H9 (cell line): ENCODE measurements around the gene MYB. TPM values are rescaled to one million over a fixed set of nuclear protein-coding genes. Genes with fewer than 3 reads are reported as not detected.

ENCODE experiments used
- DNase-seq: peaks from one replicate; pipeline ENCODE4 v3.0.0-alpha.2; 2017
- H2AFZ ChIP-seq: one replicate; pipeline ENCODE4 v1.6.1; 2013; ENCODE audit warnings: mild to moderate bottlenecking, low read length, control low read depth, moderate library complexity
- H2AK5ac ChIP-seq: 2 replicates; pipeline ENCODE4 v1.6.1; 2013; ENCODE audit warnings: low read length, control low read depth, mixed read lengths; ENCODE audit not compliant: insufficient read length
- H2BK120ac ChIP-seq: one replicate; pipeline ENCODE4 v1.6.1; 2013; ENCODE audit warnings: low read depth, mild to moderate bottlenecking, low read length, control low read depth, inconsistent platforms; ENCODE audit not compliant: poor library complexity, severe bottlenecking
- H2BK12ac ChIP-seq: 2 replicates; pipeline ENCODE4 v1.6.1; 2013; ENCODE audit warnings: low read length, control low read depth, mixed read lengths, low read depth; ENCODE audit not compliant: insufficient read length
- H2BK15ac ChIP-seq: 2 replicates; pipeline ENCODE4 v1.6.1; 2013; ENCODE audit warnings: low read depth, low read length, control low read depth
- H2BK20ac ChIP-seq: one replicate; pipeline ENCODE4 v1.6.1; 2013; ENCODE audit warnings: low read depth, mild to moderate bottlenecking, low read length, control low read depth, inconsistent platforms; ENCODE audit not compliant: poor library complexity, severe bottlenecking
- H2BK5ac ChIP-seq: 2 replicates; pipeline ENCODE4 v1.6.1; 2013; ENCODE audit warnings: low read length, control low read depth, mixed read lengths; ENCODE audit not compliant: insufficient read length
- H3K14ac ChIP-seq: 2 replicates; pipeline ENCODE4 v1.6.1; 2013; ENCODE audit warnings: low read length, control low read depth; ENCODE audit not compliant: insufficient read depth
- H3K18ac ChIP-seq: 2 replicates; pipeline ENCODE4 v1.6.1; 2013; ENCODE audit warnings: low read depth, mild to moderate bottlenecking, mixed read lengths, low read length, control low read depth; ENCODE audit not compliant: insufficient read length
- H3K23ac ChIP-seq: 2 replicates; pipeline ENCODE4 v1.6.1; 2013; ENCODE audit warnings: low read length, control low read depth, mixed read lengths, low read depth; ENCODE audit not compliant: insufficient read length
- H3K23me2 ChIP-seq: 2 replicates; pipeline ENCODE4 v1.6.1; 2013; ENCODE audit warnings: low read depth, mild to moderate bottlenecking, mixed read lengths, low read length, control low read depth; ENCODE audit not compliant: insufficient read length, poor library complexity, severe bottlenecking
- H3K27ac ChIP-seq: 2 replicates; pipeline ENCODE4 v1.5.1; 2013; ENCODE audit warnings: low read length, control low read depth, mixed read lengths, low read depth; ENCODE audit not compliant: insufficient read length
- H3K27me3 ChIP-seq: 2 replicates; pipeline ENCODE4 v1.6.1; 2013; ENCODE audit warnings: low read length, control low read depth, inconsistent platforms; ENCODE audit not compliant: insufficient read depth
- H3K4ac ChIP-seq: 2 replicates; pipeline ENCODE4 v1.6.1; 2013; ENCODE audit warnings: low read depth, mild to moderate bottlenecking, control low read depth, inconsistent platforms, low read length, moderate library complexity
- H3K4me1 ChIP-seq: 2 replicates; pipeline ENCODE4 v1.6.1; 2013; ENCODE audit warnings: low read length, control low read depth, inconsistent platforms; ENCODE audit not compliant: insufficient read depth
- H3K4me2 ChIP-seq: 2 replicates; pipeline ENCODE4 v1.6.1; 2013; ENCODE audit warnings: low read length, control low read depth, mixed read lengths; ENCODE audit not compliant: insufficient read length, insufficient read depth
- H3K56ac ChIP-seq: 2 replicates; pipeline ENCODE4 v1.6.1; 2013; ENCODE audit warnings: low read depth, mild to moderate bottlenecking, mixed read lengths, low read length, control low read depth; ENCODE audit not compliant: insufficient read length
- H3K79me1 ChIP-seq: 2 replicates; pipeline ENCODE4 v1.6.1; 2013; ENCODE audit warnings: low read depth, mild to moderate bottlenecking, moderate library complexity, low read length, control low read depth, inconsistent platforms; ENCODE audit not compliant: insufficient read depth, poor library complexity, severe bottlenecking
- H3K79me2 ChIP-seq: 2 replicates; pipeline ENCODE4 v1.6.1; 2013; ENCODE audit warnings: low read length, control low read depth, inconsistent platforms; ENCODE audit not compliant: insufficient read depth
- H3K9ac ChIP-seq: 2 replicates; pipeline ENCODE4 v1.6.1; 2013; ENCODE audit warnings: low read length, control low read depth, mixed read lengths; ENCODE audit not compliant: insufficient read length; ENCODE audit errors: extremely low read depth
- H3K9me3 ChIP-seq: one replicate; pipeline ENCODE4 v1.6.1; 2013; ENCODE audit warnings: low read depth, low read length, inconsistent platforms; ENCODE audit not compliant: control insufficient read depth
- H3T11ph ChIP-seq: one replicate; pipeline ENCODE4 v1.6.1; 2013; ENCODE audit warnings: mild to moderate bottlenecking, low read length, control low read depth, inconsistent platforms
- H4K20me1 ChIP-seq: one replicate; pipeline ENCODE4 v1.6.1; 2013; ENCODE audit not compliant: control insufficient read depth, insufficient read length, insufficient read depth
- H4K5ac ChIP-seq: 2 replicates; pipeline ENCODE4 v1.6.1; 2013; ENCODE audit warnings: low read depth, mild to moderate bottlenecking, mixed read lengths, low read length, control low read depth; ENCODE audit not compliant: insufficient read length
- H4K8ac ChIP-seq: replicated peaks from 2 replicates; pipeline ENCODE4 v1.6.1; 2013; ENCODE audit warnings: low read length, control low read depth, mixed read lengths, low read depth; ENCODE audit not compliant: insufficient read length
- H4K91ac ChIP-seq: 2 replicates; pipeline ENCODE4 v1.6.1; 2013; ENCODE audit warnings: low read depth, mild to moderate bottlenecking, moderate library complexity, mixed read lengths, low read length, control low read depth; ENCODE audit not compliant: insufficient read length
- H3K27ac Mint-ChIP-seq, 3 experiments: 2 replicates in 2 of 3; 3 replicates in 1 of 3; pipeline ENCODE4 v1.8.0; 2020 to 2021; ENCODE audit warnings: mixed read lengths in 3 of 3, mild to moderate bottlenecking in 1 of 3, moderate library complexity in 1 of 3
- H3K27me3 Mint-ChIP-seq: 2 replicates; pipeline ENCODE4 v1.8.0; 2021; ENCODE audit warnings: low read depth, mild to moderate bottlenecking, moderate library complexity, mixed read lengths
- H3K36me3 Mint-ChIP-seq, 3 experiments: 2 replicates in 2 of 3; 3 replicates in 1 of 3; pipeline ENCODE4 v1.8.0; 2020 to 2021; ENCODE audit warnings: low read depth in 3 of 3, mixed read lengths in 3 of 3; ENCODE audit not compliant: insufficient read depth in 1 of 3
- H3K4me1 Mint-ChIP-seq, 2 experiments: 2 replicates each; pipeline ENCODE4 v1.8.0; 2020; ENCODE audit warnings: mixed read lengths in 2 of 2
- H3K4me3 Mint-ChIP-seq, 2 experiments: 2 replicates in 1 of 2; 3 replicates in 1 of 2; pipeline ENCODE4 v1.8.0; 2020 to 2021; ENCODE audit warnings: mild to moderate bottlenecking in 2 of 2, mixed read lengths in 2 of 2, moderate library complexity in 1 of 2
- H3K9me3 Mint-ChIP-seq, 2 experiments: 2 replicates in 1 of 2; 3 replicates in 1 of 2; pipeline ENCODE4 v1.8.0; 2020; ENCODE audit warnings: mild to moderate bottlenecking in 2 of 2, mixed read lengths in 2 of 2, moderate library complexity in 1 of 2
- CTCF ChIP-seq: fragments of 200-600 bp; sonication (generic); conservative IDR thresholded peaks from 3 replicates; pipeline ENCODE4 v1.8.0; 2021; ENCODE audit warnings: antibody characterized with exemption, mild to moderate bottlenecking
- WGBS: extraction: QIAGEN DNeasy Blood & Tissue Kit; methylation state at CpG from one replicate; pipeline ENCODE4 v1.1.7; 2013; ENCODE audit warnings: missing lambda C conversion rate, low lambda C conversion rate, mixed read lengths; ENCODE audit not compliant: insufficient read length; ENCODE audit errors: extremely low coverage; 5-methylcytosine and 5-hydroxymethylcytosine counted together
- total RNA-seq: library from RNA; stranded (reverse); gene quantifications from 2 replicates; pipeline ENCODE4 v1.2.1, GENCODE V29; 2021

The MYB gene
- total RNA-seq, 1 experiment from 2014 or later = 5.8 TPM

- no peak overlapping the region for H2BK5ac ChIP-seq
- H2BK120ac ChIP-seq = no peak overlapping the region
- H3K18ac ChIP-seq = no peak overlapping the region
- no peaks in the 10 kb centered on the region for H3K9me3 ChIP-seq
- no peaks in the 10 kb centered on the region for H3K79me1 ChIP-seq
- H4K91ac ChIP-seq = no peak overlapping the region
- H3K23ac ChIP-seq = no peak overlapping the region
- no peak overlapping the region for H2BK15ac ChIP-seq
- no peak overlapping the region for H4K5ac ChIP-seq
- H3K4me3 Mint-ChIP-seq = no peak overlapping the region
- no peak overlapping the region for H3K9ac ChIP-seq
- H2AK5ac ChIP-seq = no peak overlapping the region
- no peak overlapping the region for H3K27ac Mint-ChIP-seq
- H3K36me3 Mint-ChIP-seq = peaks cover 0 to 18% (median 8%) of the 10 kb centered on the region in 3 experiments; a peak in 5 of 7 replicates
- peaks cover 3% of the 10 kb centered on the region; the same call in 1 of the 2 replicates for H3K4me1 ChIP-seq
- no peaks in the 10 kb centered on the region for H3K9me3 Mint-ChIP-seq
- H2AFZ ChIP-seq = no peak overlapping the region
- no peaks in the 10 kb centered on the region for H3K23me2 ChIP-seq
- peaks cover 4% of the 10 kb centered on the region for H3K27me3 Mint-ChIP-seq
- H3K4me2 ChIP-seq = no peak overlapping the region
- H3K56ac ChIP-seq = no peak overlapping the region
- TF ChIP-seq CTCF = no peak
- WGBS = no CpG with 5 or more reads among the region's 4 CpGs
- no peak for DNase-seq
- no peak overlapping the region for H3K4ac ChIP-seq
- H3K14ac ChIP-seq = no peak overlapping the region
- H3K27me3 ChIP-seq = no peaks in the 10 kb centered on the region
- H4K8ac ChIP-seq = no peak overlapping the region
- no peak overlapping the region for H2BK12ac ChIP-seq
- H3T11ph ChIP-seq = no peak overlapping the region
- no peaks in the 10 kb centered on the region for H3K79me2 ChIP-seq
- H4K20me1 ChIP-seq = no peaks in the 10 kb centered on the region
- no peak overlapping the region for H3K27ac ChIP-seq
- H2BK20ac ChIP-seq = no peak overlapping the region
- H3K4me1 Mint-ChIP-seq = peaks cover 27 to 29% of the 10 kb centered on the region in 2 experiments
Measured at GRCh38 chr6:135256866-135257265, 75.8 kb downstream of the MYB start.
